Measurements from ENCODE around the gene ZWILCH.
A peak's percentile ranks its signal among the peaks of the same experiment; 100 is the strongest.
"Not testable (repeated sequence)": the region's sequence is repeated elsewhere in the genome, so short reads cannot be mapped to it uniquely, and the experiment has no call there.

Gene ZWILCH

GRCh38 chr15:66488525-66488924 is 16.6 kb upstream of the ZWILCH start:
- no peak for DNase-seq (ENCODE audit: low read depth, low spot score)

GRCh38 chr15:66489179-66489791 is 15.8 kb upstream of the ZWILCH start:
- no peak for DNase-seq (ENCODE audit: low read depth, low spot score)

GRCh38 chr15:66491846-66492245 is 13.3 kb upstream of the ZWILCH start:
- DNase-seq (ENCODE audit: low read depth, low spot score), result no peak

GRCh38 chr15:66494262-66494661 is 10.9 kb upstream of the ZWILCH start:
- no peak for DNase-seq (ENCODE audit: low read depth, low spot score)

GRCh38 chr15:66496951-66497501 is 8.1 kb upstream of the ZWILCH start:
- no peak for DNase-seq (ENCODE audit: low read depth, low spot score)

- peak; percentile 84 for DNase-seq (ENCODE audit: low read depth, low spot score)
These were observed 7.3 kb upstream of the ZWILCH start, which contains the start of gene SNAPC5 for GRCh38 chr15:66497502-66498455. SNAPC5 (minus strand) TSS chr15:66497762; CDS start chr15:66497731, 31 bp downstream.

GRCh38 chr15:66498501-66499386 is 6.4 kb upstream of the ZWILCH start:
- DNase-seq (ENCODE audit: low read depth, low spot score), result no peak

GRCh38 chr15:66500346-66500745 is 4.8 kb upstream of the ZWILCH start:
- not testable (repeated sequence) for DNase-seq (ENCODE audit: low read depth, low spot score)

GRCh38 chr15:66502491-66502890 is 2.6 kb upstream of the ZWILCH start:
- no peak for DNase-seq (ENCODE audit: low read depth, low spot score)

GRCh38 chr15:66503041-66503648 is 2.0 kb upstream of the ZWILCH start:
- DNase-seq (ENCODE audit: low read depth, low spot score), result not testable (repeated sequence)

GRCh38 chr15:66503780-66504562 is 1.2 kb upstream of the ZWILCH start:
- no peak for DNase-seq (ENCODE audit: low read depth, low spot score)

- no peak for DNase-seq (ENCODE audit: low read depth, low spot score)
These were observed 295 bp downstream of the ZWILCH start for GRCh38 chr15:66505430-66505811.

- no peak for DNase-seq (ENCODE audit: low read depth, low spot score)
These were observed 692 bp downstream of the ZWILCH start for GRCh38 chr15:66505818-66506217.

- DNase-seq (ENCODE audit: low read depth, low spot score), result no peak
These were observed 3.3 kb downstream of the ZWILCH start for GRCh38 chr15:66508293-66508883.

GRCh38 chr15:66514586-66514985 is 9.5 kb downstream of the ZWILCH start:
- no peak for DNase-seq (ENCODE audit: low read depth, low spot score)

- no peak for DNase-seq (ENCODE audit: low read depth, low spot score)
These were observed 10.8 kb downstream of the ZWILCH start for GRCh38 chr15:66515901-66516322.

GRCh38 chr15:66523926-66524325 is 18.8 kb downstream of the ZWILCH start:
- DNase-seq (ENCODE audit: low read depth, low spot score), result no peak

- no peak for DNase-seq (ENCODE audit: low read depth, low spot score)
These were observed 19.7 kb downstream of the ZWILCH start for GRCh38 chr15:66524838-66525237.

- no peak for DNase-seq (ENCODE audit: low read depth, low spot score)
These were observed 29.9 kb downstream of the ZWILCH start for GRCh38 chr15:66535056-66535455.

- no peak for DNase-seq (ENCODE audit: low read depth, low spot score)
These were observed 37.8 kb downstream of the ZWILCH start for GRCh38 chr15:66542896-66543295.
